GM12878 (cell line): ENCODE data around the gene MTCL3.

Experiments used
- ATAC-seq: fragments of 200-7000 bp; cut with Tn5 transposase; 3 replicates; pipeline ENCODE4 v1.9.1; 2020; ENCODE audit warnings: mild to moderate bottlenecking, moderate library complexity
- BruUV-seq: library from RNA; stranded (reverse); fragments of 400-500 nt; replicated peaks from 2 replicates; lab custom pipeline; 2021; lab: Mats Ljungman, UMichigan
- CTCF ChIA-PET: fragments of 300-600 bp; sonication (Branson Sonifier 250); formaldehyde crosslinking; extraction: SDS; loops from one replicate; lab custom pipeline; 2021; ENCODE audit warnings: inconsistent platforms; lab: Yijun Ruan, JAX
- POLR2A ChIA-PET: fragments of 350-600 bp; formaldehyde crosslinking; extraction: SDS; loops from one replicate; lab custom pipeline; 2021; ENCODE audit warnings: inconsistent platforms; lab: Charles Lee
- RAD21 ChIA-PET: fragments of 300-600 bp; sonication (Branson Sonifier 250); formaldehyde crosslinking; loops from one replicate; lab custom pipeline; 2023; ENCODE audit warnings: antibody characterized with exemption; ENCODE audit not compliant: unreplicated experiment; lab: Charles Lee
- SMC1A ChIA-PET: fragments of 300-600 bp; sonication (Branson Sonifier 250); formaldehyde crosslinking; loops from one replicate; lab custom pipeline; 2023; ENCODE audit not compliant: unreplicated experiment, uncharacterized antibody; lab: Charles Lee
- DNase-seq: peaks from one replicate; pipeline ENCODE4 v3.0.0-alpha.2; 2011; ENCODE audit warnings: low read depth, low spot score
- FAIRE-seq: peaks from 3 replicates; lab custom pipeline; 2011; peaks lifted over from hg19 to GRCh38; lab: Jason Lieb, UNC
- H2AFZ ChIP-seq: 2 replicates; pipeline ENCODE4 v1.6.0; 2011; ENCODE audit warnings: low read depth, low read length, control low read depth; ENCODE audit not compliant: control insufficient read depth
- H3K27ac ChIP-seq: 2 replicates; pipeline ENCODE4 v1.5.1; 2011; ENCODE audit warnings: control low read depth; ENCODE audit not compliant: control insufficient read depth, insufficient read depth
- H3K27me3 ChIP-seq, 2 experiments: replicated peaks in 1 of 2; 2 replicates each; pipeline versions ENCODE4 v1.6.0 to v1.6.1; 2011; ENCODE audit warnings: low read length in 1 of 2; ENCODE audit not compliant: control insufficient read depth in 2 of 2, insufficient read depth in 2 of 2
- H3K36me3 ChIP-seq, 2 experiments: 2 replicates each; pipeline ENCODE4 v1.5.1; 2011; ENCODE audit warnings: low read length in 1 of 2; ENCODE audit not compliant: control insufficient read depth in 2 of 2, insufficient read depth in 2 of 2
- H3K4me1 ChIP-seq: 2 replicates; pipeline ENCODE4 v1.6.1; 2011; ENCODE audit warnings: mild to moderate bottlenecking, low read length, moderate library complexity, mixed read lengths; ENCODE audit not compliant: control insufficient read depth, insufficient read depth
- H3K4me2 ChIP-seq: 2 replicates; pipeline ENCODE4 v1.6.0; 2011; ENCODE audit warnings: control low read depth; ENCODE audit not compliant: control insufficient read depth, insufficient read depth
- H3K4me3 ChIP-seq: fragments of 200-600 bp; sonication (generic); 2 replicates; pipeline ENCODE4 v1.5.1; 2016
- H3K79me2 ChIP-seq: 2 replicates; pipeline ENCODE4 v1.6.0; 2011; ENCODE audit warnings: low read length; ENCODE audit not compliant: control insufficient read depth, insufficient read depth
- H3K9ac ChIP-seq: 2 replicates; pipeline ENCODE4 v1.8.0; 2011; ENCODE audit warnings: low read length, control low read depth, mixed read lengths; ENCODE audit not compliant: control insufficient read depth, insufficient read depth
- H3K9me3 ChIP-seq: replicated peaks from 3 replicates; pipeline ENCODE4 v1.5.1; 2011; ENCODE audit warnings: mild to moderate bottlenecking, low read length; ENCODE audit not compliant: control insufficient read depth, insufficient read depth
- H4K20me1 ChIP-seq: 2 replicates; pipeline ENCODE4 v1.6.0; 2011; ENCODE audit not compliant: control insufficient read depth, insufficient read depth
- CEBPB ChIP-seq, 2 experiments: fragments of 150-350 bp in 1 of 2; IDR thresholded peaks; 2 replicates each; pipeline ENCODE4 v1.6.1; 2012 to 2014; ENCODE audit warnings: low read depth in 2 of 2, low read length in 2 of 2, borderline replicate concordance in 1 of 2, inconsistent platforms in 1 of 2
- CHD1 ChIP-seq: IDR thresholded peaks from 2 replicates; pipeline ENCODE4 v1.6.1; 2012; ENCODE audit warnings: low read depth, low read length, improper control_type of control experiment
- NR2F1 ChIP-seq: fragments of 450-650 bp; conservative IDR thresholded peaks from 2 replicates; pipeline ENCODE4 v1.6.1; 2017; ENCODE audit warnings: mild to moderate bottlenecking
- SMC3 ChIP-seq: IDR thresholded peaks from 2 replicates; pipeline ENCODE4 v1.6.1; 2011; ENCODE audit warnings: low read length, improper control_type of control experiment, borderline replicate concordance
- WGBS: methylation state at CpG from one replicate; pipeline ENCODE4 v1.1.6; 2016; ENCODE audit warnings: low lambda C conversion rate; ENCODE audit not compliant: insufficient replicate concordance, insufficient coverage; ENCODE audit errors: missing lambda C conversion rate; 5-methylcytosine and 5-hydroxymethylcytosine counted together
- in situ Hi-C: fragments of 300-500 bp; cut with MboI; formaldehyde crosslinking; loops from 9 replicates; pipeline ENCODE4 v1.14.3; 2018; ENCODE audit warnings: mixed read lengths
- intact Hi-C: fragments of 100-400 bp; cut with micrococcal nuclease; formaldehyde crosslinking; loops from one replicate; pipeline ENCODE4 v1.14.2; 2022; ENCODE audit not compliant: unreplicated experiment
- TF ChIP-seq, protein P1 (sequence below): fragments of 450-650 bp; formaldehyde crosslinking; IDR thresholded peaks from 2 replicates; pipeline ENCODE4 v1.4.0; 2022; ENCODE audit warnings: mild to moderate bottlenecking, moderate library complexity

MTCL3 gene

DNA sequence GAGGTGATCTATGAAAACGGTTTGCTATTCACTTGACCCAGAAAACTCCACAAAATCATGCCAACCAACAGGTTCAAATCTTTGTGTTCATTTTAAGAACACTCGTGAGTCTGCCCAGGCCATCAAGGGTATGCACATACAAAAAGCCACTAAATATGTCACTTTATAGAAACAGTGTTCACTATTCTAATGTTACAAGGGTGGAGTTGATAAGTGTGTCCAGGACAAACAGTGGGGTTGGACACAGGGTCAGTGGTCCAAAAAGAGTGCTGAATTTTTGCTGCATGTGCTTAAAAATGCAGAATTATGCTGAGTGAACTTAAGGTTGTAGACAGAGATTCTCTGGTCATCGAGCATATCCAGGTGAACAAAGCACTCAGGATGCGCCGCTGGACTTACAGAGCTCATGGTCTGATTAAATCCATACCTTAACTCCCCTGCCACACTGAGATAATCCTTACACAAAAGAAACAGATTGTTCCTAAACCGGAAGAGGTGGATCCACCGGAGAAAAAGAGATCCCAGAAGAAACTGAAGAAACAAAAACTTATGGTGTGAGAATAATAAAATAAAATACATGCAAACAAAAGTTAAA, 83.4 kb downstream of the MTCL3 start:
- Histone ChIP-seq H3K79me2 (no peaks in the 10 kb centered on the region), H3K4me2 (no peak overlapping the region), H3K27me3 (no peaks in the 10 kb centered on the region), H3K36me3 (no peaks in the 10 kb centered on the region), H3K4me1 (no peaks in the 10 kb centered on the region), H3K9ac (no peak overlapping the region), H4K20me1 (no peaks in the 10 kb centered on the region), H3K27ac (no peak overlapping the region), H3K4me3 (no peak overlapping the region), H3K9me3 (no peaks in the 10 kb centered on the region), H2AFZ (no peak overlapping the region)
- ATAC-seq (no peak), FAIRE-seq (no peak), DNase-seq (no peak)
- intact Hi-C loops (no loop called here), in situ Hi-C loops (no loop called here)
- BruUV-seq = no TSS peak
- 64% methylated on average over 7 of the region's 7 CpGs for WGBS
- ChIA-PET SMC1A (no interaction called here), CTCF (interaction anchor here (0.8 kb wide), 1 partner anchor 668 kb away, joined by 3 read pairs; no protein-coding TSS in a partner anchor), RAD21 (no interaction called here), POLR2A (no interaction called here)
- TF ChIP-seq CEBPB (IDR thresholded peaks at IDR 0.05; ENCODE audit: borderline replicate concordance in 1 of 2, low read depth in 2 of 2, low read length in 2 of 2) = no peak
- TF ChIP-seq, protein P1, sequence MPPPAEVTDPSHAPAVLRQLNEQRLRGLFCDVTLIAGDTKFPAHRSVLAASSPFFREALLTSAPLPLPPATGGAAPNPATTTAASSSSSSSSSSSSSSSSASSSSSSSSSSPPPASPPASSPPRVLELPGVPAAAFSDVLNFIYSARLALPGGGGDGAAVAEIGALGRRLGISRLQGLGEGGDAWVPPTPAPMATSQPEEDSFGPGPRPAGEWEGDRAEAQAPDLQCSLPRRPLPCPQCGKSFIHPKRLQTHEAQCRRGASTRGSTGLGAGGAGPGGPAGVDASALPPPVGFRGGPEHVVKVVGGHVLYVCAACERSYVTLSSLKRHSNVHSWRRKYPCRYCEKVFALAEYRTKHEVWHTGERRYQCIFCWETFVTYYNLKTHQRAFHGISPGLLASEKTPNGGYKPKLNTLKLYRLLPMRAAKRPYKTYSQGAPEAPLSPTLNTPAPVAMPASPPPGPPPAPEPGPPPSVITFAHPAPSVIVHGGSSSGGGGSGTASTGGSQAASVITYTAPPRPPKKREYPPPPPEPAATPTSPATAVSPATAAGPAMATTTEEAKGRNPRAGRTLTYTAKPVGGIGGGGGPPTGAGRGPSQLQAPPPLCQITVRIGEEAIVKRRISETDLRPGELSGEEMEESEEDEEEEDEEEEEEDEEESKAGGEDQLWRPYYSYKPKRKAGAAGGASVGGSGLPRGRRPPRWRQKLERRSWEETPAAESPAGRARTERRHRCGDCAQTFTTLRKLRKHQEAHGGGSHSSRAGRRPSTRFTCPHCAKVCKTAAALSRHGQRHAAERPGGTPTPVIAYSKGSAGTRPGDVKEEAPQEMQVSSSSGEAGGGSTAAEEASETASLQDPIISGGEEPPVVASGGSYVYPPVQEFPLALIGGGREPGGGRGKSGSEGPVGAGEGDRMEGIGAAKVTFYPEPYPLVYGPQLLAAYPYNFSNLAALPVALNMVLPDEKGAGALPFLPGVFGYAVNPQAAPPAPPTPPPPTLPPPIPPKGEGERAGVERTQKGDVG (CRISPR knock-in tag) = no peak
- TF ChIP-seq NR2F1 = no peak
- TF ChIP-seq CHD1 = no peak
- no peak for TF ChIP-seq SMC3
